NCI-H2029 (cell line): ENCODE measurements around the gene FMO4.
"Not testable (repeated sequence)": the region's sequence is repeated elsewhere in the genome, so short reads cannot be mapped to it uniquely, and the experiment has no call there.

ENCODE experiments used
- DNase-seq: peaks from one replicate; lab custom pipeline; 2025; lab: John Stamatoyannopoulos, UW

FMO4 gene

DNA sequence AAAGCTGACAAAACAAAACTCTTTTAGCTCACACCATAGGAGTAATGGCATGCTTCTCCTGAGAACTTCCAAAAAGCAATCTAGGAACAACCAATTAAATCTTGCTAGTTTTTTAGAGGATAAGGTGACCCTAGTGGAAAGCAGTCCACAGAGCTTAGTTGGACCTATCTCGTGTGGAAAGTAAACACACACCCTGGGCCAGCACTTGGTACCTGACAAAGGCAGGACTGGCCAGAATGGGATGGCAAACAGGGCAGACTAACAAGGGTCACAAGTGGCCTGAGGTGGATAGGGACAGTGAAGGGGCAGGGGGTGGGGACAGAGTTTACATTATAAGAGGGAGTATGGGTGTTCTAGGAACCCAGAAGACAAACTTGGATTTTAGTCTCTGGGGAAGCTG, 22.0 kb downstream of the FMO4 start:
- no peak for DNase-seq

DNA sequence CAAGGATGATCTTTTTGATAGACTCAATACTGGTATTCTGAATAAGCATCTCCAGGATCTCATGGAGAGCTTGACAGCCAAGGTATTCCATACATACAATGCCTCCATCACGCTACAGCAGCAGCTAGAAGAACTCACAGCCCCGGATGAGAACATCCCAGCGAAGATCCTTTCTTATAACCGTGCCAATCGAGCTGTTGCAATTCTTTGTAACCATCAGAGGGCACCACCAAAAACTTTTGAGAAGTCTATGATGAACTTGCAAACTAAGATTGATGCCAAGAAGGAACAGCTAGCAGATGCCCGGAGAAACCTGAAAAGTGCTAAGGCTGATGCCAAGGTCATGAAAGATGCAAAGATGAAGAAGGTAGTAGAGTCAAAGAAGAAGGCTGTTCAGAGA, 25.4 kb downstream of the FMO4 start:
- not testable (repeated sequence) for DNase-seq

DNA sequence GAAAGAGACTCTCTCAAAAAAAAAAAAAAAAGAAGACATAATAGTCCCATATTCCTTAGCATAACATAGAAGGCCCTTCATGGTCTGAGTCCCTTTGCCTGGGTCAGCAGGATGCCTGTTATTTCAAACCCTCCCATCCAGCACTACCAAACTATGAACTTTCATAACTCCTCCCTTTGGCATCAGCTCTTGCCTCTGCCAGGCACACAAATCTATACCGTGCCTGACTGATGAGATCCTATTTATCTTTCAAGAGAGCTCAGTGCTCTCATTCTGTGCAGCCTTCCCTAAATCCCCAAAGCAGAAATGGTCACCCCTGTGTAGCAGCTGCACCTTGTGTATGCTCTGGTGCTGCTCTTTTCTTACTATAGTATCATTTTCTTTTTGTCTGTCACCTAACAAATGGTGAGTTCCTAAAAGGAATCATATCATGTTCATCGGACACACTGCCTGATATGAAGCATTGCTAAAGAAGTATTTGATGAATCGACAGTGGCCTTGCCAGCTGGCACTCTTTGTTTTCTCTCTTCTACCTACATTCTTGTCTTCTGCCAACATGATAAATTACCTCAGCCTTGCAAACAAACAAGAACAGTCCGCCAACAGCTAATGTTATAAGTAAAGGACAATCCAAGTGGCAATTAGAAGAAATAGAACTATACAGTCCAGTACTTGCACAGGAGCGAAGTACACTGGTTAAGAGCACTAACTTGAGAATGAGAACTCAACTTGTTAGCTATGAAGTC, 29.9 kb downstream of the FMO4 start:
- DNase-seq: no peak

DNA sequence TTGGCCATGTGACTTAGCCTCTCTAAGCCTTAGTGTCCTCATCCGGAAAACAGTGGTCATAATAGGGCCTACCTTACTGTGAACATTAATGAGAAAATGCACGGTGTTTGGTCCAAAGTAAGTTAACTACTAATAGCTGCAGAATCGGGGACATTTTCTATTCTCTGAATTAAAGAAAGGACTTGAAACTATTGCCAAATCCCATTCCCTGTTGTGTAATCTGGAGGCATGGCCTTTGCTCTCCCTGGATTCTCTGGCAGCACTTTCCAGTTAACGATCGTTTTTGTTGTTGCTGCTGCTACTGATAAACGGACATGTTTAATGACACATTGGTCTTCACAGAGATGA, 30.5 kb downstream of the FMO4 start:
- DNase-seq: no peak

DNA sequence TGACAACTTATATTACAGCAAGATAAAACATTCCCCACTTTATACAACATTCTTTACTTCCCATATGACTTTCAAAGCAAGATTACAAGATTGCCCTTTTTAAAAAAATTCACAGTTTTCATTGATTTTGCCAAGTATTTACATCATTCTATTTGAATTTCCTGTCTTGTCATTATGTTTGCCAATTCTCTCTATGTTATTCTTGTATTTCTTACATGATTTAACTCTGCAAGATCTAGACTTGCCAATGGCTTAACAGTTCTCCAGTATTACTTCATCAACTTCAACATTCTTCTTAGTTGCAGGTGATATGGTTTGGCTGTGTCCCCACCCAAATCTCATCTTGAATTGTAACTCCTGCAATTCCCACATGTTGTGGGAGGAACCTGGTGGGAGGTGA, 31.6 kb downstream of the FMO4 start:
- DNase-seq: no peak

DNA sequence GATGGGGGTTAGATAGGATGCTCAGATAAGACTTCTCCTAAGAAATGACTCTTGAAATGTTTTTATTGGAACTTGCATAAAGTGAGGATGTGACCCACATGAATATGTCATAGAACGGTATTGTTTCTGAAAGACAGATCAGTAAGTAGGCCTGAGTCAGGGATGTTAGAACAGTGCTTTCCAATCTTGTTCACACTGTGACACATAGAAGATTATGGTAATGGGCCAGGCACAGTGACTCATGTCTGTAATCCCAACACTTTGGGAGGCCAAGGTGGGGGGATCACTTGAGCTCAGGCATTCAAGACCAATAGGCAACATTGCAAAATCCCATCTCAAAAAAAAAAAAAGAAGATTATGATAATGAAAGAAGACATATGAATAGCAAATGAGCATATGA, 32.9 kb downstream of the FMO4 start:
- no peak for DNase-seq

DNA sequence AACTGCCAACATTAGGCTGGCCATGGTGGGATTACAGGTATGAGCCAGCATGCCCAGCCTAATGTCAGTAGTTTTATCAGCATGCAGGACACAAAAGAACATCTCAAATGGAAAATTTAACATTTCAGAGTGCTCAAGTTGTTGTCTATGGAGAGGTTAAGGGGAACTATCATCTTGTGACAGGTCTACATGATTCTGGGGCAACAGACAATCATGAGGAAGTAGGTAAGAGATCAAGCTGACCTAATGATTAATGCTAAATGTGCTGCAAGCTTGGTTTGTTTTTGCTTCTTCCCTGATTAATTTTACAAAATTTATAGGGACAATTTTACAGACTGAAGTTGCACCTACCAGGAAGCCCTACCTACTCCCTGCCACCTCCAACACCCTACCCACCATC, 36.6 kb downstream of the FMO4 start:
- no peak for DNase-seq

DNA sequence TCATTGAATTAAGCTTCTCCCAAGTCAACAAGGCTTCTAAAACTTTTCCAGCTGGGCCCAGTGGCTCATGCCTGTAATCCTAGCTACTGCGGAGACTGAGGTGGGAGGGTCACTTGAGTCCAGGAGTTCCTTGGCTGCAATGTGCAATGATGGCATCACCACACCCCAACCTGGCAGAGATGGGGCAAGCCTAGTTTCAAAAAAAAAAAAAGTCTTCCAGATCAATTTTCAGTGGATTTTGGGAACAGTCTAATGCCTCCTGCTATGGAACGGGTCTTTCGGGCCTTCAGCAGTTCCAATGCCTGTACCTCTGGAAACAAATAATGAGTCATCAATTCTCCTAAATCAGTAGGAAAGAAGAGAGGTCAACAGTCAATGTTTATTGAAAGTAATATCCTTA, 38.0 kb downstream of the FMO4 start:
- no peak for DNase-seq

DNA sequence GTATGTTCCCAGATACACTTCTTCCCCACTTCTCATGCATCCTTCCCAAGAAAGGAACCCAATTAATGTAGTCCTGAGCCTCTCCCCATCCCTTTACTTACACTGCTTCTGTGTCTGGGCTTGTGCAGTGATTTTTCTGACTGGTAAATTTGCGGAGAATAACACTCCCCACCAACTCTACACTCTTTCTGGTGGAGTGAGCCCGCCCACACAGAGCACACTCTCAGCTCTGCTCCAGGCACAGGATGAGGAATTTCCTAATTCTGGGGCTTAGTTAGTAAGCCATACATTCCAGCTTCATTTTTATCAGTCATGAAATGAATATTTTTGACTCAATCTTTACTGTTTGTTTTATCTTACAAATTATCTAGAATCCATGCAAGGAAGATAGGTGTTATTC, 38.6 kb downstream of the FMO4 start:
- DNase-seq: no peak

DNA sequence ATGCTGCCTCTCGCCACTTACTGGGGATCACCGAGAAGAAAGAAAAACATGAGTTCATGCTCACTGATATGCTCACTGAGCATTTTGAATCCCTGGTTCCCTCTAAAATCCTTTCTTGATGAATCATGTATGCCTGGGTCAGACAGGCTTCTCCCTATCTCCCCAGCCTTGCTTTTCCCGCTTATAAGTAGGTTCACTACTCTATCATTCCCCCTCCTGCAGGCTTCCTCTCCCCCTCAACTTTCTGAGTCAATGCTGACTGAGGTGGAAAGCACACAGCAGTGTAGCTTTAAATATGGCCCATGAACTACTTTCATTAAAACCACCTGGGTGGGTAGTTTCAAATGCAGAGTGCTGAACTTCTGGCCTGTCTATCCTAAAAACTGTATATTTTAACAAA, 41.7 kb downstream of the FMO4 start:
- no peak for DNase-seq

DNA sequence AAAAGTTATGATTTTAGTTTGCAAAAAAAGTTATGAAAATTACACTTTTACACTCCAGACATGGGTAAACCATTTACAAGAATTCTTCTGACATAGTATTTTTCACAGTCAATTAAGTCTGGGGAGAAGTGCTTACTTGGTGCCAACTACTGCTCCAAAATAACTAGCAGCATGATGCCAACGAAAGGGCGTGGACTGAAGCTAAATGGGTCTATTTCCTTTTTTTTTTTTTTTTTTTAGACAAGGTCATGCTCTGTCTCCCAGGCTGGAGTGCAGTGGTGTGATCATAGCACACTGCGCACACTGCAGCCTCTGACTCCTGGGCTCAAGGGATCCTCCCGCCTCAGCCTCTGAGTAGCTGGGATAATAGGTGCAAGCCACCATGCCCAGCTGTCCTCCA, 43.2 kb downstream of the FMO4 start:
- DNase-seq: no peak

DNA sequence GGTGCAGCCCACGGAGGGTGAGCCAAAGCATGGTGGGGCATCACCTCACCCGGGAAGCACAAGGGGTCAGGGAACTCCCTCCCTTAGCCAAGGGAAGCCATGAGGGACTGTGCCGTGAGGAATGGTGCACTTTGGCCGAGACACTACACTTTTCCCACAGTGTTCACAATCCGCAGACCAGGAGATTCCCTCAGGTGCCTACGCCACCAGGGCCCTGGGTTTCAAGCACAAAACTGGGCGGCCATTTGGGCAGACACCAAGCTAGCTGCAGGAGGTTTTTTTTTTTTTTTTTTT, 45.3 kb downstream of the FMO4 start:
- not testable (repeated sequence) for DNase-seq

DNA sequence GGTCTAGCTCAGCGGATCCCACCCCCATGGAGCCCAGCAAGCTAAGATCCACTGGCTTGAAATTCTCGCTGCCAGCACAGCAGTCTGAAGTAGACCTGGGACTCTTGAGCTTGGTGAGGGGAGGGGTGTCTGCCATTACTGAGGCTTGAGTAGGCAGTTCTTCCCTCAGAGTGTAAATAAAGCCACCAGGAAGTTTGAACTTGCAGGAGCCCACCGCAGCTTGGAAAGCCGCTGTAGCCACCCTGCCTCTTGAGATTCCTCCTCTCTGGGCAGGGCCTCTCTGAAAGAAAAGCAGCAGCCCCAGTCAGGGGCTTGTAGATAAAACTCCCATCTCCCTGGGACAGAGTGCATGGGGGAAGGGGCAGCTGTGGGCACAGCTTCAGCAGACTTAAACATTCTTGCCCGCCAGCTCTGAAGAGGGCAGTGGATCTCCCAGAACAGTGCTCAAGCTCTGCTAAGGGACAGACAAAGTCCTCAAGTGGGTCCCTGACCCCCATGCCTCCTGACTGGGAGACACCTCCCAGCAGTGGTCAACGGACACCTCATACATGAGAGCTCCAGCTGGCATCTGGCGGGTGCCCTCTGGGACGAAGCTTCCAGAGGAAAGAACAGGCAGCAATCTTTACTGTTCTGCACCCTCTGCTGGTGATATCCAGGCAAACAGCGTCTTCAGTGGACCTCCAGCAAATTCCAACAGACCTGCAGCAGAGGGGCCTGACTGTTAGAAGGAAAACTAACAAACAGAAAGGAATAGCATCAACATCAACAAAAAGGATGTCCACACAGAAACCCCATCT, 45.9 kb downstream of the FMO4 start:
- DNase-seq: not testable (repeated sequence)

DNA sequence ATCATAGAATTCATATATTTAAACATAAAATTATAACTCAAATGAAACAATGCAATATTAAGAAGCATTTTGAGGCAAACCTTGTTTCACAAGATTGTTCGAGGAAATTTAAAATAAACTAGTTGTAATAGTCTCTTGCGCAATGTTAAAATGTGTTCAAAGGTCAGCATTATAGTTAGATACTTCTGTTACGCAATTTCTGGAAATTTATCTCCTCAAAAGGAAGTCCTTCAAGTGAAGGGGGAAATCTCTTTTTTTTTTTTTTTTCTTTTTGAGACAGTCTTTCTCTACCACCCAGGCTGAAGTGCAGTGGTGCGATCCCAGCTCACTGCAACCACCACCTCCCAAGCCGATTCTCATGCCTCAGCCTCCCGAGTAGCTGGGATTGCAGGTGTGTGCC, 52.1 kb downstream of the FMO4 start:
- DNase-seq: no peak

DNA sequence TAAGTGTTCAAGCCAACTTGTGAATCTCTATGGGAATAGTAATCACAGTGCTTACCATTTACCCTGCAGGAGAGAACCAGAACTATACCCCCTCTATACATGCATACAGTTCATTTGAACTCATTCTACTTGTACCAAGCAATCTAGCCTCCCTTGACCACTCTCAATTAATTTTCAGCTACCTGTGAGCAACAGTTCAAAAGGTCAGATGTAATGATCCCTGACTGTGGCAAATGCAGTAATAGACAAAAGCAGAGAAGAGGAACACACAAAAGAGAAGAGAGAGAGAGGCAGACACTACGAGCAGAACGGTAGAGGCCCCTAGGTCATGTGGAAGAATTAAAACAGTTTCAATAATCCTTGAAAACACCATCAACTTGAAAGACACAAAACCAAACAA, 52.8 kb downstream of the FMO4 start:
- no peak for DNase-seq

DNA sequence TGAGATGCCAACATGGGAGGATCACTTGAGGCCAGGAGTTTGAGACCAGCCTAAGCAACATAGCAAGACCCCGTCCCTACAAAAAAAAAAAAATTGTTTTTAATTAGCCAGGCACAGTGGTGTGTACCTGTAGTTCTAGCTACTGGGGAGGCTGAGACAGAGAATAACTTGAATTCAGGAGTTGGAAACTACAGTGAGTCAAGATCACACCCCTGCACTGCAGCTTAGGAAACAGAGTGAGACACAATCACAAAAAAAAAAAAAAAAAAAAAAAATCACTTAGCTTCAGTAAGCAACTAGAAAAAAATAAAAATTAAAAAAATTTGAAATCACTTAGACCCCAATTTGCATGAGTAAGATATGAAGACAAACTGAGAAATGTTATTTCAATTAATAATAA, 53.5 kb downstream of the FMO4 start:
- DNase-seq: no peak

DNA sequence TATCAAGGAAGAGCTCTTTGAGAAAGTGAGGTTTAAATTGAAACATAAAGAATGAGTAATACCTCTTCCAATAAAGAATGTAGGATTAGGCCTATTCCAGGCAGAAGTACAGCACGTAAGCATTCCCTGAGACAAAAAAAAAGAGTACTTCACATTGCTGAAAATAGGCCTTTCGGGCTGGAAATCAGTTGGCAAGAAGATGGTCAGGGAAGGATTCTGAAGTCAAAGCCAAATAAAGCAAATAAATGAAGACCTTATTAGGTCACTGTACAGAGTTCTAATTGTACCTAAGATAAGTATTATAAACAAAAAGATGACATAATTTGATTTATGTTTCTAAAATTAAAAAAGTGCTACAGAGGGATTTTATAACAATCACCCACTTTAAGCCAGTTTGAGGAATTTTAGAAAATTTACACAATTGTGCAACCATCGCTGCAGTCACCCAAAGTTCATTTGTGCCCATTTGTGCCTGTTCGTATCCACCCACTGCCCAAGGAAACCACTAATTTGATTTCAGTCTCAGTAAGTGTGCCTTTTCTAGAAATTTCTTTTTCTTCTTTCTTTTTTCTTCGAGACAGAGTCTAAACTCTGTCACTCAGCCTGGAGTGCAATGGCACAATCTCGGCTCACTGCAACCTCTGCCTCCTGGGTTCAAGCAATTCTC, 58.6 kb downstream of the FMO4 start:
- DNase-seq: no peak

DNA sequence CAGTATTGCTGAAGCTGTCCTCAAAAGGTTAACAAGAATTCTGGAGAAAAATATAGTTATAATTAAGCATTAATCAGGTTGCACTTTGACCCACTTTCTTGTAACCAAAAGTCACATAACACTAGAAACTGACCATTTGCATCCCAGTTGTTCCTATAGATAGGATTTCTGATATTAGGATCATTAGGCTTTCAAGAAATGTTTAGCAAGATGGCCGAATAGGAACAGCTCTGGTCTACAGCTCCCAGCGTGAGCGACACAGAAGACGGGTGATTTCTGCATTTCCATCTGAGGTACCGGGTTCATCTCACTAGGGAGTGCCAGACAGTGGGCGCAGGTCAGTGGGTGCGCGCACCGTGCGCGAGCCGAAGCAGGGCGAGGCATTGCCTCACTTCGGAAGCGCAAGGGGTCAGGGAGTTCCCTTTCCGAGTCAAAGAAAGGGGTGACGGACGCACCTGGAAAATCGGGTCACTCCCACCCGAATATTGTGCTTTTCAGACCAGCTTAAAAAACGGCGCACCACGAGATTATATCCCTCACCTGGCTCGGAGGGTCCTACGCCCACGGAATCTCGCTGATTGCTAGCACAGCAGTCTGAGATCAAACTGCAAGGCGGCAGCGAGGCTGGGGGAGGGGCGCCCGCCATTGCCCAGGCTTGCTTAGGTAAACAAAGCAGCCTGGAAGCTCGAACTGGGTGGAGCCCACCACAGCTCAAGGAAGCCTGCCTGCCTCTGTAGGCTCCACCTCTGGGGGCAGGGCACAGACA, 59.6 kb downstream of the FMO4 start:
- not testable (repeated sequence) for DNase-seq

DNA sequence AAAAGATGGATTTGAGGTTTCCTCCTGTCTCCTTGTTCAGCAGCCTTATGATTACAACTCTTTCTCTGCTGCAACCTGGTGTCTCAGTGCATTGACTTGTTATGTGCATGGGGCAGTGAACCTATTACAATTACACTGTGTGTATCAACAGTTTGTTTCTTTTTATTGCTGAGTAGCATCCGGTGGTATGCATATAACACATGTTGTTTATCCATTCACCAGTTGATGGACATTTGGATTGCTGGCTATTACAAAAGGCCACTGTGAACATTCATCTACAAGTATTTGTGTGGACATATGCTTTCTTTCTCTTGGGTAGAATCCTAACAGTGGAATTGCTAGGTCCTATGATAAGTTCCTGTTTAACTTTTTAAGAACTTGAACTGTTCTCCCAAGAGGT, 65.9 kb downstream of the FMO4 start:
- DNase-seq: no peak

DNA sequence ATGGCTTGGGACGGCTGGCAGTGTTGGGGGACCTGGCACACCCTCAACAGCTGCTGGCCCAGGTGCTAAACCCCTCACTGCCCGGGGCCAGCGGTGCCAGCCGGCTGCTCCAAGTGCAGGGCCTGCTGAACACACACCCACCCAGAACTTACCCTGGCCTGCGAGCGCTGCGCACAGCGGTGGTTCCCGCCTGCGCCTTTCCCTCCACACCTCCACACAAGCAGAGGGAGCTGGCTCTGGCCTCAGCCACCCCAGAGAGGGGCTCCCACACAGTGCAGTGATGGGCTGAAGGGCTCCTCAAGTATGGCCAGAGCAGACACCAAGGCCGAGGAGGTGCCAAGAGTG, 67.9 kb downstream of the FMO4 start:
- DNase-seq: no peak

DNA sequence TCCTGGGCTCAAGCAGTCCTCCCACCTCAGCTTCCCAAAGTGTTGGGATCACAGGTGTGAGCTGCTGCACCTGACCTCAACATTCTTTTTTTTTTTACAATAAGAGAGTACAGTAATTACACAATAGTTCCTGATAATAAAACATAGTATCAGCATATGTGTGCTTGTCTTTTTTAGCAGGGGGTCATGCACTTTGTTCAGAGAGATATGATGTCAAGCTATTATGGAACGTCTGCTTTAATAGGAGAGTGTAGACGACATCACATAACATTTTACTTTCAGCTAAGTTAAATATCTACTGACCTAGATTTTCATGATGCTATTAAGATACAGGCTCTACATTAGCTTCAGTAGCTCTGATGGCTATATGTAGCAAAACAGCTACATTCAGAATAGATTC, 70.5 kb downstream of the FMO4 start:
- no peak for DNase-seq

DNA sequence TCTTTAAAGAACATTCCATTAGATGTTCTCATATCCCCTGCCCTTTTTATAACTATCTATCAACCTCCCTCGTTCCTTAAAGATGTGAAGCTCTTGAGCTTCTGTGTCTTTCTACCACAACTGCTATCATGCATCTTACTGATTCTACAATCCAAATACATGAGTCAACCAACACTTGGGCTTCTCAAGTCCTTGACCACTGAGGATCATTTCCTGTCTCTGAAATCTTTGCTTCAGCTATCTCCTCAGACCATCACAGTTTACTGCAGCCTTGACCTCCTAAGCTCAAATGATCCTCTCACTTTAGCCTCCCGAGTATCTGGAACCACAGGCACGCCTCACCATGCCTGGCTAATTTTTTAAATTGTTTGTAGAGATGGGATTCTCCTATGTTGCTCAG, 75.2 kb downstream of the FMO4 start:
- DNase-seq: no peak

DNA sequence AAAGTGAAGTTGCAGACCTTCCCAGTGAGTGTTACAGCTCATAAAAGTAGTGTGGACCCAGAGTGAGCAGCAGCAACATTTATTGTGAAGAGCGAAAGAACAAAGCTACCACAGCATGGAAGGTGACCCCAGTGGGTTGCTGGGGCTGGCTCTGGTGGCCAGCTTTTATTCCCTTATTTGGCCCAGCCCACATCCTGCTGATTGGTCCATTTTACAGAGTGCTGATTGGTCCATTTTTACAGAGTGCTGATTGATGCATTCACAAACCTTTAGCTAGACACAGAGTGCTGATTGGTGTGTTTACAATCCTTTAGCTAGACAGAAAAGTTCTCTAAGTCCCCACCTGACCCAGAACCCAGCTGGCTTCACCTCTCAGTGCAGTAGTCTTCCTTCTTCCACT, 76.8 kb downstream of the FMO4 start:
- DNase-seq: not testable (repeated sequence)
